Gastroesophageal sphincter (tissue), 3 donors: ENCODE results near the gene RHNO1.

Experiments
- POLR2A ChIP-seq, 2 donors: fragments of 450-650 bp; IDR thresholded peaks; one replicate each; pipeline ENCODE4 v1.6.1; 2017; ENCODE audit warnings: antibody characterized with exemption in 2 of 2, mild to moderate bottlenecking in 2 of 2, moderate library complexity in 1 of 2
- POLR2AphosphoS5 ChIP-seq: sonication (generic); formaldehyde crosslinking; IDR thresholded peaks from one replicate; pipeline ENCODE4 v1.6.1; 2017; ENCODE audit warnings: antibody characterized with exemption
- TF ChIP-seq, protein P1 (sequence below), 4 experiments: fragments of 200-600 bp in 2 of 4; fragments of 450-650 bp in 2 of 4; sonication (generic) in 1 of 4; IDR thresholded peaks; one replicate each; pipeline ENCODE4 v1.5.1; 2017 to 2019; ENCODE audit warnings: antibody characterized with exemption in 4 of 4, mild to moderate bottlenecking in 2 of 4, moderate library complexity in 2 of 4

DNA sequence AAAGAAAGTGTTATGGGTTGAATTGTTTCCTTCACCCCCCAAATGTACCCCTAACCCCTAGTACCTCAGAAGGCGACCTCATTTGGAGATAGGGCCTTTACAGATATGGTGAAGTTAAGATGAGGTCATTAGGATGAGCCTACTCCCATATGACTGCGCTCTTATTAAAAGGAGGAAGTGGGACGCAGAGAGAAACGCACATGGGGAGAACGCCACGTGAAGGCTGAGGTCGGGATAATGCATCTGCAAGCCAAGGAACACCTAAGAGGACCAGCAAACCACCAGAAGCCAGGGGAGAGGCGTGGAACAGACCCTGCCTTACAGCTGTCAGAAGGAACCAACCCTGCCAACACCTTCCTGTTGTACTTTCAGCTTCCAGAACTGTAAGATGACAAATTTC is 40.4 kb upstream of the RHNO1 start:
- TF ChIP-seq, protein P1, sequence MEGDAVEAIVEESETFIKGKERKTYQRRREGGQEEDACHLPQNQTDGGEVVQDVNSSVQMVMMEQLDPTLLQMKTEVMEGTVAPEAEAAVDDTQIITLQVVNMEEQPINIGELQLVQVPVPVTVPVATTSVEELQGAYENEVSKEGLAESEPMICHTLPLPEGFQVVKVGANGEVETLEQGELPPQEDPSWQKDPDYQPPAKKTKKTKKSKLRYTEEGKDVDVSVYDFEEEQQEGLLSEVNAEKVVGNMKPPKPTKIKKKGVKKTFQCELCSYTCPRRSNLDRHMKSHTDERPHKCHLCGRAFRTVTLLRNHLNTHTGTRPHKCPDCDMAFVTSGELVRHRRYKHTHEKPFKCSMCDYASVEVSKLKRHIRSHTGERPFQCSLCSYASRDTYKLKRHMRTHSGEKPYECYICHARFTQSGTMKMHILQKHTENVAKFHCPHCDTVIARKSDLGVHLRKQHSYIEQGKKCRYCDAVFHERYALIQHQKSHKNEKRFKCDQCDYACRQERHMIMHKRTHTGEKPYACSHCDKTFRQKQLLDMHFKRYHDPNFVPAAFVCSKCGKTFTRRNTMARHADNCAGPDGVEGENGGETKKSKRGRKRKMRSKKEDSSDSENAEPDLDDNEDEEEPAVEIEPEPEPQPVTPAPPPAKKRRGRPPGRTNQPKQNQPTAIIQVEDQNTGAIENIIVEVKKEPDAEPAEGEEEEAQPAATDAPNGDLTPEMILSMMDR (IDR thresholded peaks at IDR 0.05): no peak
- TF ChIP-seq POLR2A (IDR thresholded peaks at IDR 0.05) (no peak), POLR2AphosphoS5 (no peak)
